Measurements from ENCODE around the gene BMF.

- TF ChIP-seq CTCF (IDR thresholded peaks at IDR 0.05; ENCODE audit: insufficient read depth, low read length, poor library complexity, severe bottlenecking) = no peak
- TF ChIP-seq EZH2phosphoT487 (conservative IDR thresholded peaks at IDR 0.05; ENCODE audit: low read length) = no peak
These were observed 59.7 kb downstream of the BMF start for GRCh38 chr15:40048926-40049475.

Data from SU-DHL-6 (cell line).